ENCODE results near the gene GPAT2.
"Not testable (repeated sequence)": the region's sequence is repeated elsewhere in the genome, so short reads cannot be mapped to it uniquely, and the experiment has no call there.

Gene GPAT2, protein sequence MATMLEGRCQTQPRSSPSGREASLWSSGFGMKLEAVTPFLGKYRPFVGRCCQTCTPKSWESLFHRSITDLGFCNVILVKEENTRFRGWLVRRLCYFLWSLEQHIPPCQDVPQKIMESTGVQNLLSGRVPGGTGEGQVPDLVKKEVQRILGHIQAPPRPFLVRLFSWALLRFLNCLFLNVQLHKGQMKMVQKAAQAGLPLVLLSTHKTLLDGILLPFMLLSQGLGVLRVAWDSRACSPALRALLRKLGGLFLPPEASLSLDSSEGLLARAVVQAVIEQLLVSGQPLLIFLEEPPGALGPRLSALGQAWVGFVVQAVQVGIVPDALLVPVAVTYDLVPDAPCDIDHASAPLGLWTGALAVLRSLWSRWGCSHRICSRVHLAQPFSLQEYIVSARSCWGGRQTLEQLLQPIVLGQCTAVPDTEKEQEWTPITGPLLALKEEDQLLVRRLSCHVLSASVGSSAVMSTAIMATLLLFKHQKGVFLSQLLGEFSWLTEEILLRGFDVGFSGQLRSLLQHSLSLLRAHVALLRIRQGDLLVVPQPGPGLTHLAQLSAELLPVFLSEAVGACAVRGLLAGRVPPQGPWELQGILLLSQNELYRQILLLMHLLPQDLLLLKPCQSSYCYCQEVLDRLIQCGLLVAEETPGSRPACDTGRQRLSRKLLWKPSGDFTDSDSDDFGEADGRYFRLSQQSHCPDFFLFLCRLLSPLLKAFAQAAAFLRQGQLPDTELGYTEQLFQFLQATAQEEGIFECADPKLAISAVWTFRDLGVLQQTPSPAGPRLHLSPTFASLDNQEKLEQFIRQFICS

DNA sequence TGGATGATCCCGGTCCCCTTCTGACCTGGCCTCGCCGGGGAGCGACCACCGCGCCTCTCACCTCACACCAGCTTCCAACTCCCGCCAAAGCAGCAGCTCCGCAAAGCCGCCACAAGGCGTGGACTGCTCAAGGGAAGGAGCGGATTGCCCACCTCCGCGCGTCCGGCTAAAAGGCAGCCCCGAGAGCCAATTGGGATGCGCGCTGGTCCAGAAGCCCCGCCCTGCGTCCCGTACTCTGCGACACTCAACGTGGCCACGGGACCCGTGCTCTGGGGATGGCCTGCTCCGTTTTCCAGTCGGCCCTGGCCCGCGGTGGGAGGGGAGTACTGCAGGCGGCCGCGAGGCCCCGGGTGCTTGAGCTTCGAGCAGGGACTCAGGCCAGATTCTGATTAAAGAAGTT is at the start of gene GPAT2:
Gene GPAT2, minus strand, starts transcription at position 125 of the 400 bp plus-strand sequence. CDS start 2,557 bp downstream, outside the sequence.
- H3K4me3 ChIP-seq (ENCODE audit: low read length) = not testable (repeated sequence)

DNA sequence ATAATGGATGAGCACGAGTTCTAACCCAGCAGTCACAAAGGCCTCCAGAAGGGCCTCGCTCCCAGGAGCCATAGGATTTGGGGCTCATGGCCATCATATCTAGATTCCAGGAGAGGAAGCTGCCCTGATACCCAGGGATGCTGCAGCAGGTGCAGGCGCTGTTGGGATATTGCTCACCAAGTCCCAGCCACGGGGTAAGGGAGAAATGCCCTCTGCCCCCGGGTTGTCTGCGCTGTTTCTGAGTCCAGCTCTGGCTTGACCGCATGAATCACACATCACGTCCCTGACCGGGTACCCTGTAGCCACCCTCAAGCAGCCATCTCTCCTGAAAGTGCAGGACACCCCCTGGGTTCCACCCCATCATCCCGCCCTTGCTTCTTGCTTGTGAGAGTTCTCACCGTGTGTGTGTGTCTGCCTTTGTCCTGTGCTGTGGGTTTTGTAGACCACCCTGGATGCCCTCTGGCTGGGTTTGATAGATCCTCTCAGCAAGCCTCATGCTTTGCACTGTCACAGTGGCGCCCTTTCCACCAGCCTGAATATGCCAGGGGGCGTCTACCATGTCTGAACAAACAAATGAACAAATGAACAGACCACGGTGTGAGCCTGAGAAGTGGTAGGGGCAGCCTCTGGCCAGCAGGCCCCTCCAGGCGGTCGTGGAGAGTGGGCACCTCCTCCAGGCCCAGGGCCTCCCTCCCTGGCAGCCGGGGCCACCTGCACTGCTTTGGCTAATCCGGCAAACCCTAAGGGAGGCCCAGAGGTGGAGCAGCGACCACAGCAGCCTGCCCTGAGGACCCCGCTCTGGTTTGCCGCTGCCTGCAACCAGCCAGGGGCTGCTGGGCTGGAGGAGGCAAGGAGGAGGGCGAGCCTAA is 49.5 kb upstream of the GPAT2 start:
- no peak overlapping the region for H3K4me3 ChIP-seq (ENCODE audit: low read length)

DNA sequence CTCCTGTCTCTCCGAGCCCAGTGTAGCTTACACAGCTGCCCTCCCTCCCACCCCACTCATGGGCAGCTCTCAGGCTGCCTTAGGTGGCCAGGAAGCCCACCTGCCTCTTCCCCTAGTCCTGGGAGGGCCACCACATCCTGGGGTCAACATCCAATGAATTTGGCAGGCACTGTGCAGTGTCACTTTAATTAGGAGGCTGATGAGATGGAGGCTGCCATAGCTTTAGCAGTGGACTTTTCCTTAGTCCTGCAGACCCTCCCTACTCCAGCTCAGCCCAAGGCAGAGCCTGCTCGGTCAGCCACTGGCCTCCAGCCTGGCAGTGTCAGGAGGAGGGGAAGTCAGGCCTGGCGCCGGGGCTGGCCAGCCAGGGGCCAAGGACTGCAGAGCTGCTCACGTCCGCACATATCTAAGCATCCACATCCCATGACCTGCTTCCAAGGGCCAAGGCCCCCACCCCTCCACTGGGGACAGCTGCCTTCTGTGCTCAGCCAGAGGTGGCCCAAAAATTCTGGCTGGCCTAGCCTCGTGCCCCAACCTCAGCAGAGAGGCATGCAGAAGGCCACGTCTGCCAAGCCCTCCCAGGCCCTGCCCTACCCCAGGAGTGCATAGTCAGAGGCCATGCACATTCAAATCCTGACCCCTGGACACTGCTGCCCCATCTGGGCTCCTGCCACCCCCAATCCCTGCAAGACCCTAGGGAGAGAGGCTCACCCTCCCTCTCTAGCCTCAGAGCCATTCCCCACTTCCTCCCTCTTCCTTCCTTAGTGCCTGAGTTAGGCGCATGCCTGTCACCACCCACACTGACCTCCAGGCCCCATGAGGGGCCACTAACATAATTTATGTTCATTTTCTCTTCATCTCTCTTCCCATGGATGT is 48.6 kb upstream of the GPAT2 start:
- H3K4me3 ChIP-seq (ENCODE audit: low read length) = no peak overlapping the region
- no peak for TF ChIP-seq ZNF274 (IDR thresholded peaks at IDR 0.05; ENCODE audit: low read depth, low read length)

More for the DNA sequence above, 49.5 kb upstream of the GPAT2 start:
- no peak for TF ChIP-seq ZNF274 (IDR thresholded peaks at IDR 0.05; ENCODE audit: low read depth, low read length)

DNA sequence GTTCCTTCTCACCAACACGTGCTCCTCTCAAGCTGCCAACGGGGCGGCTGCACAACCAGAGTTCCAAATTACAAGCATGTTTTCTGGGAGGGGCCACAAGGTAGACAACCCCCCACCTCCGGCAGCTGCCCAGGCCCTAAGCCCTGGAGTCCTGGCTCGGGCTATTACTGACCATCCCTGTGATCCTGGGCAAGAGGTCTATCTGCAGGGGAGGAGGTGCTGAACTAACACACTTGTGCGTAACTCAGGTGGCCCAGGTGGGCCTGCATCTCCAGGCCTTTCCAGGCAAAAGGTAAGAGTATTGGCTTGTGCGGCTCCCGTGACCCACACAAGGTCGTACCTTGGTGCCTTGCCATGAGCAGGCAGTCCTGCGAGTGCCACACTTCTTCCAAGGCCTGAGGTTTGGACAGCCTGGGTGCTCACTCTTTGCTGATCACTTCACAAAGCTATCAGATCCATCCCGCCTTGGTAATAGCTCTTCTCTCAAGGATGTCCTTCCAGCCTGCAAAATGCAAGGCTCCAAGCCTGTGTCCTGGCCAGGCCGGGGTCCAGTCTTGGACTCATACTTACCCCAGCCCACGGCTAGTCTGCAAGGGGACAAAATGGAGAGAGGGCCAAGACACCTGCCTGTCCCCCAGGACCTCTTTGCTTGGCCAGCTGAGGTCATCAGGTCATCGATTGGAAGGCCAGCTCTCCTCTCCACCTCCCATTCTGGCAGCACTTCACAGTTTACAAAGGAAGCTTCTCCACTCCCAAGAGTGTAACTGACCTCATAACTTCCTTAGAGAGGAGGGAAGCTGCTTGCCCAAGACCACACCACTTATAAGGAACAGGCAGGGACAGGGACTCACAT is 47.7 kb upstream of the GPAT2 start:
- H3K4me3 ChIP-seq (ENCODE audit: low read length) = no peak overlapping the region
- no peak for TF ChIP-seq ZNF274 (IDR thresholded peaks at IDR 0.05; ENCODE audit: low read depth, low read length)

DNA sequence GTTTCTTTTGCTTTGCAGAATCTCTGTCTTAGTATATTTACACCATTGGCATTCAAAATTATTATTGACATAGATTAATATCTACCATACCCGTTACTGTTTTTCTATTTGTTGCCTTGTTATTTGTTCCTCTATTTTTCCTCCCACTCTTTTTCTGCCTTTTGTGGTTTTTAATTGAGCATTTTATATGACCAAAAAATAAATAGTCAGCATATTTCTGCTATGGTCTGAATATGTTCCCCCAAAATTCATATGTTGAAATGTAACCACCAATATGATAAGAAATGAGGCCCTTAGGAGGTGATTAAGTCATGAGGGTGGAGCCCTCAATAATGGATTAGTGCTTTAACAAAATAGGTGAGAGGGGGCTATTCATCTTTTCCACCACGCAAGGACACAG is 46.3 kb upstream of the GPAT2 start:
- no peak for TF ChIP-seq ZNF274 (IDR thresholded peaks at IDR 0.05; ENCODE audit: low read depth, low read length)
- H3K4me3 ChIP-seq (ENCODE audit: low read length) = no peak overlapping the region

DNA sequence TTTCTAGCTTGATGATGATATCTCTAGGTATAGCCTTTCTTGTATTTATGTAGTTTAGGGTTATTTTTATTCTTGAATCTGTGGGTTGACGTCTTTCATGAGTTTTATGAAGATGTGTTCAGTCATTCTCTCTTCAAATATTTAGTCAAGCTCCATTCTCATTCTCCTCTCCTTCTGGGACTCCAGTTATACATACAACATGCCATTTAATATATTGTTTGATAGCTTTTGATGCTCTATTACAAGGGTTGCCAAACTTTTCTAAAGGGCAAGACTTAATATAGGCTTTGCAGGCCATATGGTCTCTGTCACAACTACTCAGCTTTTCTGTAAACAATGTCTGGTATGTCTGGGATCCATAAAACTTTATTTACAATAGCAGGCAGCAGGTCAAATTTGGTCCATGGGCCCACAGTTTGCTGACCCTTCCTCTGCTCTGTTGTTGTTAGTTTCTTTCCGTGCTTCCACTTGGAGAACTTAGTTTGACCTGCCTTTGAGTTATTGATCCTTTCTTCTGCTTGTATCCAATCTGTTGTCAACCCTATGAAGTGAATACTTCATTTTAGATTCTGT is 40.6 kb upstream of the GPAT2 start:
- no peak overlapping the region for H3K4me3 ChIP-seq (ENCODE audit: low read length)

DNA sequence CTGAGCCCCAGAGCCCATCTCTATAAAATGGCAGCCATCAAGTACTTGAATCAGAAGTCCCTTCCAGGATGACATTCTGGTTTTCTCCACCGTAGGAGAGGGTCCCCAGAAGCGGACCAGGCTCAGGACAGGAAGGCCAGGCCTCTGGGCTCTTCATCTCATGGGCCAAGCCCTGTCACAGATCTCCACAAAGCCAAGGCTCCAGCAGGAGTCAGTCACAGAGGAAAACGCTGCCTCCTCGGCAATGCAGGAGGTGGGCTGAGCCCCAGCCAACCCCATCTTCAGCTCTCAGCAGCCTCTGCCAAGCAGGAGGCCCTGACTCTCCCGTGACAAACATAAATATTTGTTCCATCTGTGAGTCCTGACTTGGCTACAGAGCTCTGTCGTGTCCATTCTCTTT is 39.4 kb upstream of the GPAT2 start:
- TF ChIP-seq ZNF274 (IDR thresholded peaks at IDR 0.05; ENCODE audit: low read depth, low read length) = no peak
- H3K4me3 ChIP-seq (ENCODE audit: low read length) = no peak overlapping the region

More for the DNA sequence above, 40.6 kb upstream of the GPAT2 start:
- no peak for TF ChIP-seq ZNF274 (IDR thresholded peaks at IDR 0.05; ENCODE audit: low read depth, low read length)

DNA sequence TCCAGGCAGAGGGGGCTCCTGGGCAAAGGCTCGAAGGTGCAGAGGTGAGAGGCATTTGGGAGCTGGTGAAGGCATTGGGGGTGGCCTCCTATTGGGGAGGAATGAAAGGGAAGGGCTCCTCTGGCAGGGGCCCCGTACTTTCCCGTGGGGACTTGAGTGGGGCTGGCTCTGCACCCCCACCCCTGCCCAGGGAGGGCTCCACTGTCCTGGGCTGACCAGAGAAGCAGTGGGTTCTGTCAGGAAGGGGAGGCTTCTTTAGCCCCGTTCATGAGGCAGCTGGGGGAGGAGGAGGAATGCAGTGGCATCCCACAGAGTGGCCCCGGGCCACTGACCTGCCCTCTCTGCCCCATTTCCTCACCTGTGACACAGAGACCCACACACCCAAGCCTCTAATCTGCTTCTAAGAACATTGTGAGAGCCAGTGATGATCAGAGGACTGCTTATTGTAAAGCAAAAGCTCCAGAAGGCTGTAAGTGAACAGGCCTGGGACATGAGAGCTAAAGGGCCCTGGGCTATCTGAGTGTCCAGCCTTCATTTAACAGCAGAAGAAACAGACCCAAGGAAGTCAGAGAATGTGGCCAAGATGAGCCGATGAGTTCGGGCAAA is 38.6 kb upstream of the GPAT2 start:
- no peak overlapping the region for H3K4me3 ChIP-seq (ENCODE audit: low read length)
- no peak for TF ChIP-seq ZNF274 (IDR thresholded peaks at IDR 0.05; ENCODE audit: low read depth, low read length)

DNA sequence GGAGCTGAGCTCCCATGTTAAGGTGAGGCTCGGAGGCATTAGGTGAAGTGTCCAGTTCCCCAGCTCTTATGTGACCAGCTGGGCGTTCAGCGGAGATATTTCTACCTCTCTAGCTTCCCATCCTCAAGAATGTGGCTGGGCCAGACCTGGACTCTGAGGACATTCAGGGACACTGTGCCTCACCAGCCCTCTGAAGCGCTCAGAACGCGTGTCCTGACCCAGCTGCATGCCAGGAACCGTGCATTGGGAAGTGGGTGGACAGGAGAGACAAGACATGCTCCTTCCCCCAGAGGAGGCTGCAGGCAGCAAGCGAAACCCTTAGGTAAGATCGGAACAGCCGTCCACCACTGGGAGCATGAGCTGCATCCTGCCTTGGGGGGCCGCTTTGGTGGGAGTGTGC is 38.0 kb upstream of the GPAT2 start:
- H3K4me3 ChIP-seq (ENCODE audit: low read length) = no peak overlapping the region
- no peak for TF ChIP-seq ZNF274 (IDR thresholded peaks at IDR 0.05; ENCODE audit: low read depth, low read length)

DNA sequence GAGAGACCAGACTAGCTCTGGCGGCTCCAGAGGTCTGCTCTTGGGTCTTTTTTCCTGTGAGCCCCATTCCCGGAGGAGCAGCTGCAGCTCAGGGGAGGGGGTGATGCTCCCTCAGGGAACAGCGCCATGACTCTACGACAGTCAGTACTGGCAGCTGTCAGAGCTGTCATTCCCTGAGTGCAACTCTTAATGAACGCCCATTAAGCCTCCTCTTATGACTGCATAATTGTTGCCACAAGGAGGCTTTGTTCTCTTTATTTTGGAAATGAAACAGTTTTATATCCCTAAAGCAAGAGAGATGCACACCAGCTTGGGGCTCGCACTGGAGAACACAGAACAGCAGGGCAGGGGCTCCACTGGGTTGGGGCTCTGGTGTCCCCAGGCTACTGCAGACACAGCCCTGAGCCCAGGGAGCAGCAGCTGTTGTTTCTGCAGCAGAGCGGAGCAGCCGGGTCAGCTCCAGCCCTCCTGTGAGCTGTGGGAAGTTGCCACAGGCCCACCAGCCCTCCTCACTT is 37.3 kb upstream of the GPAT2 start:
- not testable (repeated sequence) for H3K4me3 ChIP-seq (ENCODE audit: low read length)

DNA sequence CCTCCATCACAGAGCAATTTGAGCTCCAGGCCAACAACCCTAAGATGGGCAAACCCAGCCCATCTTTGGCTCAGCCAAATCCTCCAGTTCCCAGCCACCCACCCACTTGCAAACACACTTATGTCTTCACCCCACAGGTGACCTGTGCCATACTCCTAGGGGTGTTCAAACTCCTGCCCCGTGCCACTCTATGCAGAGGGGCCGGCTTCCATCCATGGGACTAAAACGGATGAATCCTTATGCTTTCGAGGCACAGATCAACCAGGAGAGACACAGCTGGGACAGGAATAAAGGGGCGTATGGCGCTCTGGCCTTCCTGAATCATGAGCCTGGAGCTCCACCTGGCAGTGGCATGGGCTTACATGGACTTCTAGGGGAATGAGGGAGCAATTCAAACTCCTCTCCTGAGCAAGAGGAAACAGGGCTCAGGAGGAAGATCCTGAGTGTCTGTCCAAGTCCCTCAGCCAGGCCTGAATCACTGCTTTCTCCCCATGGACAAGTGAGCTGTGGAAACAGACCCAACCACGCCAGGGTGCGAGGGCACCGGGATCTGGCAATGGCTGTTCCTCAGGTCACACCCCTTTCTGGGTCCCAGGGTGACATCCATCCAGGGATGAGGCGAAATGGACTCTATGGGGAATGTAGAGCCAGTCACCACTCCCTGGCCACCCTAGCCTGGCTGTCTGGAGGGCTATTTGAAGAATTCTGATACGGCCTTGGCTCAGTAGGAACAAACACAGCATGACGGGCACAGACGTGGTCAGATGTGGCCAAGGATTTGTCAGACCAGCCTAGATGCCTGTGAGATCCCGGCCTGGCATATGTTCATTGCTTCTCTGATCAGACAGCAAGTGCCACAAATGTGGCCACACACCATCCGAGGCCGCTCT is 36.6 kb upstream of the GPAT2 start:
- H3K4me3 ChIP-seq (ENCODE audit: low read length) = not testable (repeated sequence)

DNA sequence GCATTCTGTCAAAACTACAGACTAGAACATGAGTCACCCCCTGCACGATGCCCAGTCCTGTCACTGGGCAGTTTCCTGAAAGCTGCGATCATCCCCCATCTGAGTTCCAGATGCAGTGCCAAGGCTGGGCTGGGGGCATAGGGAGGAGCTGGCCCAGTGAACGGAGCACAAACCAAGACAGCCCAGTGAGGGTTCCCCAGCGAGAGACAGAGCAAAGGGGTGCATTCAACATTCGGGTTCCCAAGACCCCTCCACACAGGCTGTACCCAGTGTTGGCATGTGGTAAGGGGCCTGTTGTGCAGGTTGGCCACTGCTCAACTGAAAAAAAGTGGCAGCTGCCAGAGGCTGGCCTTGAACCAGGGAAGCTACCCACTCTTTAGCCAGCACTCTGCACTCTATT is 35.6 kb upstream of the GPAT2 start:
- H3K4me3 ChIP-seq (ENCODE audit: low read length) = not testable (repeated sequence)

DNA sequence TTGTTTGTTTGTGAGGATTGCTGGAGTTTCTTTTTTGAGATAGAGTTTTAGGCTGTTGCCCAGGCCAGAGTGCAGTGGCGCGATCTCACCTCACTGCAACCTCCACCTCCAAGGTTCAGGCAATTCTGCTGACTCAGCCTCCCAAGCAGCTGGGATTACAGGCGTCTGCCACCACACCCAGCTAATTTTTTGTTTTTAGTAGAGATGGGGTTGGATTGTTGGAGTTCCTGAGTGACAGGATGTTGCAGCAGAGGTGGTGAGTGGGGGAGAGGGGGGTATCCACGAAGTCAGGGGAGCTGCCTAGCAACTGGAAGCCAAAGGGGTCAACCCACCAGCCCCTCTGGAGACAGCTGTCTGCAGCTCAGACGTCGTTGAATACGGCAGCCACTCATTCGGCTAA is 35.2 kb upstream of the GPAT2 start:
- H3K4me3 ChIP-seq (ENCODE audit: low read length) = not testable (repeated sequence)

DNA sequence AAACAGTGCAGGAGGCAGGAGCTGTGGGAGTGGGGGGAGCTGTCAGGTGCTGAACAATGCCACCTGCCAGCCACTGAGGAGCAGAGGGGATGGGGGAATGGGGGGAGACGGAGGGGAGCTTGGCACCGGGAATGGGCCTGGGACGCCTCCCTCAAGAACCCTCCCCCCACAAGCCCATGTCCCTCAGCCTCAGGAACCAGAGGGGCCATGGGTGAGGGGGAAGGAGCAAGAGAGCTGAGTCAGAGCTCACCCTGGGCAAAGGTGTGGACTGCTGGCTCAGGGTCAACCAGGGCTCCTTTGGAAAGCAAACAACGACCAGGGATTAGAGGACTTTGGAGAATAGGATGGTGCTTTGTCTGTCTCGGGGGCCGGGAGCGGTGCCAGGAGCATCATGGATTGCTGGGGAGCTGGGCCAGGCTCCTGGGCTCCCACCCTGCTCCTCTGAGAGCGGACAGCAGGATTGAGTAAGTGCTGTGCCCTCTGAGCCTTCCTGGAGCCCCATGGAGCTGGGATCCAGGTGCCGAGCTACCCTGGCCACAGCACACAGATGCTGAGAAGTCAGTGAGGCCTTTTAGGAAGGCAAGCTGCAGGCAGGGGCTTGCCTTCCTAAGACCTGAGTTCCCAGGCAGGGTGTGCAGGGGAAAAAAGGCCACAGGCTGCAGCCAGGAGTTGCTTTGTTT is 33.3 kb upstream of the GPAT2 start:
- not testable (repeated sequence) for H3K4me3 ChIP-seq (ENCODE audit: low read length)

DNA sequence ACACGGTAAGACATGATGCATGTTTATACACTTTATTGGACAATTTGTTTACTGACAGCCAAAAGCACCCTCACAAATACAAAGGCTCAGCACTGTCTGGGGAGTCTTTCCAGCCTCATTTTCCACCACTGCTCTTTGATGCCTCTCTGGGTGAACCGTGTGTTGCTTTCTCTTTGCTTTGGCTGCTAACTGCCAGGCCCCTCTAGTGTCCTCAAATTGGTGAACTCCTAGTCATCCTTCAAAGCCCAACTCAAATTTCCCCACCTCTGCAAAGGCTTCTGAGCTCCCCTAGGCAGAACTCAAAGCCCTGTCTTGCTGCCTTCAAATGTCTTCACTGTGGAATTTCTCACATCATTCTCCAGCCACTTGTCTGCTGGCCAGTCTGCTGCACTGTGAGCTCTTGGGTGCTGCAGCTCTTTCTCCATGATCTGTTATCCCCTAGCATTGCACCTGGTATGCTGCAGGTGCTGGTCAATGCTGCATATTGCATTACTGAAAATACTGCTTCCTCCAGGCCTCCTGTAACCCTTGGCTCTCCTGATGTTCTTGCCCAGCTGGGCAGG is 32.5 kb upstream of the GPAT2 start:
- not testable (repeated sequence) for H3K4me3 ChIP-seq (ENCODE audit: low read length)

Data from GM08714 (cell line).